GM23248 (cell line): ENCODE results near the gene AJAP1. TPM values are rescaled to one million over a fixed set of nuclear protein-coding genes. Genes with fewer than 3 reads are reported as not detected.
A peak's percentile ranks its signal among the peaks of the same experiment; 100 is the strongest.

Experiments used
- DNase-seq: peaks from one replicate; pipeline ENCODE4 v3.0.0-alpha.2; 2015
- H2AFZ ChIP-seq: fragments of 200-600 bp; sonication (generic); 2 replicates; pipeline ENCODE4 v1.6.1; 2016; ENCODE audit warnings: antibody characterized with exemption
- H3F3A ChIP-seq: fragments of 200-600 bp; sonication (generic); 2 replicates; pipeline ENCODE4 v1.6.1; 2016; ENCODE audit warnings: mild to moderate bottlenecking, antibody characterized with exemption, mixed run types; ENCODE audit not compliant: insufficient read depth
- H3K27ac ChIP-seq: fragments of 200-600 bp; sonication (generic); 2 replicates; pipeline ENCODE4 v1.5.1; 2016; ENCODE audit warnings: mild to moderate bottlenecking
- H3K27me3 ChIP-seq: fragments of 200-600 bp; sonication (generic); replicated peaks from 2 replicates; pipeline ENCODE4 v1.6.1; 2016; ENCODE audit warnings: mild to moderate bottlenecking; ENCODE audit not compliant: insufficient read depth
- H3K36me3 ChIP-seq: fragments of 200-600 bp; sonication (generic); 2 replicates; pipeline ENCODE4 v1.6.1; 2016; ENCODE audit warnings: low read depth, mild to moderate bottlenecking
- H3K4me1 ChIP-seq: fragments of 200-600 bp; sonication (generic); 2 replicates; pipeline ENCODE4 v1.6.1; 2016; ENCODE audit warnings: mild to moderate bottlenecking; ENCODE audit not compliant: insufficient read depth
- H3K4me2 ChIP-seq: fragments of 200-600 bp; sonication (generic); one replicate; pipeline ENCODE4 v1.6.1; 2016; ENCODE audit warnings: mild to moderate bottlenecking; ENCODE audit not compliant: unreplicated experiment
- H3K4me3 ChIP-seq: fragments of 200-600 bp; sonication (generic); 2 replicates; pipeline ENCODE4 v1.5.1; 2016; ENCODE audit warnings: mild to moderate bottlenecking
- H3K79me2 ChIP-seq: fragments of 200-600 bp; sonication (generic); 2 replicates; pipeline ENCODE4 v1.6.1; 2016; ENCODE audit warnings: mild to moderate bottlenecking; ENCODE audit not compliant: insufficient read depth
- H3K9ac ChIP-seq: fragments of 200-600 bp; sonication (generic); 2 replicates; pipeline ENCODE4 v1.6.1; 2016; ENCODE audit warnings: mild to moderate bottlenecking
- H3K9me2 ChIP-seq: fragments of 200-600 bp; sonication (generic); 2 replicates; pipeline ENCODE4 v1.6.1; 2016; ENCODE audit warnings: mixed run types, mild to moderate bottlenecking, moderate library complexity; ENCODE audit not compliant: insufficient read depth
- H3K9me3 ChIP-seq: fragments of 200-600 bp; sonication (generic); one replicate; pipeline ENCODE4 v1.6.1; 2017; ENCODE audit warnings: low read depth
- H4K20me1 ChIP-seq: fragments of 200-600 bp; sonication (generic); 2 replicates; pipeline ENCODE4 v1.6.0; 2016; ENCODE audit not compliant: insufficient read depth
- EZH2 ChIP-seq: fragments of 200-600 bp; sonication (generic); IDR thresholded peaks from 2 replicates; pipeline ENCODE4 v1.6.1; 2018; ENCODE audit warnings: antibody characterized with exemption, mild to moderate bottlenecking; ENCODE audit not compliant: insufficient read depth, poor library complexity, severe bottlenecking
- EZH2phosphoT487 ChIP-seq: fragments of 200-600 bp; sonication (generic); IDR thresholded peaks from 2 replicates; pipeline ENCODE4 v1.6.1; 2018; ENCODE audit warnings: antibody characterized with exemption, moderate library complexity, mild to moderate bottlenecking, low read depth; ENCODE audit not compliant: insufficient read depth
- WGBS, 2 experiments: methylation state at CpG; one replicate each; pipeline ENCODE4 v1.1.6; 2015 to 2017; ENCODE audit warnings: low lambda C conversion rate in 2 of 2, low coverage in 1 of 2; ENCODE audit errors: missing lambda C conversion rate in 2 of 2; 5-methylcytosine and 5-hydroxymethylcytosine counted together
- in situ Hi-C: fragments of 300-500 bp; cut with MboI; formaldehyde crosslinking; loops from 2 replicates; pipeline ENCODE4 v1.15.0; 2020
- polyA plus RNA-seq: library from polyadenylated mRNA; unstranded; fragments of >200 nt; fragmentation: Nextera tagmentation; extraction: Ambion mirVana; gene quantifications from 2 replicates; pipeline ENCODE4 v1.2.1, GENCODE V29; 2016
- total RNA-seq: library from RNA; depleted of rRNA; stranded (reverse); fragments of >200 nt; shearing (Covaris generic); gene quantifications from 2 replicates; pipeline ENCODE4 v1.2.3, GENCODE V29; 2014

The AJAP1 gene
- total and polyA plus RNA-seq, 2 experiments from 2014 or later, result 0.03 to 0.86 TPM

DNA sequence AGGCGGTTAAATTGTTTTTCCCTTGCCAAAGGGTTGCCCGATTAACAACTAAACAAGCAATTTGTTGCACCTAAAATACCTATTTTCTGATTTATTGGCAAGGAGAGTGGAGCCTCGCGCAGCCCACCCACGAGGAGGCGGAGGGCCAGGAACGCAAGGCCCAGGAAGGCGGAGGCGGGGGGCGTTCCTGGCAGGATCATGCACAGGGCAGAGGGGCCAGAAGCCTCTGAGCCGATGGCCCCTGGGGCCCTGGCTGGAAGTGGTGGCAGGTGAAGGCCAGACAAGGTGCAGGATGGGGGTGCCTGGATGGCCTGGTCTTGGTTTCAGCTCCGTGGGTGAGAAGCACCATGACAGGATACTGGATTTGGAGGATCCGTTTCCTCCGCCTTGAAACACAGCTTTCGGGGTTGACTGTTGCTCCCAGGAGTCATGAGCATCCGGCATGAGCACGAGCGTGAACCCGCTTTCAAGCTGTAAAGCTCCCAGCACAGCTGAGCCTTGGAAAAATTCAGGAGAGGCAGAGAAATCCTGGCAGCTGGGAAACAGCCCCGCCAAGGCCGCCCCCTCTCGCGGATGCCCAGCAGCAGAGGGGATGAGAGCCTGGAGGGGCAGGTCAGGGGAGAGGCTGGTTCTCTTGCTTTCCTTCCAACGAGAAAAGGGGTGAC lies 35.0 kb downstream of the AJAP1 start:
- Histone ChIP-seq H2AFZ (no peak overlapping the region), H3K4me1 (no peaks in the 10 kb centered on the region), H4K20me1 (no peaks in the 10 kb centered on the region), H3K27me3 (no peaks in the 10 kb centered on the region), H3K9me2 (no peaks in the 10 kb centered on the region), H3K4me3 (no peak overlapping the region), H3K79me2 (no peaks in the 10 kb centered on the region), H3K27ac (no peak overlapping the region), H3K9me3 (no peaks in the 10 kb centered on the region), H3K9ac (no peak overlapping the region), H3K4me2 (no peak overlapping the region), H3K36me3 (no peaks in the 10 kb centered on the region), H3F3A (no peaks in the 10 kb centered on the region)
- DNase-seq, result no peak
- in situ Hi-C loops, result no loop called here
- TF ChIP-seq EZH2 (no peak), EZH2phosphoT487 (no peak)
- WGBS, 2 experiments, result 77 to 80% methylated on average over 23 to 24 of the region's 24 CpGs

DNA sequence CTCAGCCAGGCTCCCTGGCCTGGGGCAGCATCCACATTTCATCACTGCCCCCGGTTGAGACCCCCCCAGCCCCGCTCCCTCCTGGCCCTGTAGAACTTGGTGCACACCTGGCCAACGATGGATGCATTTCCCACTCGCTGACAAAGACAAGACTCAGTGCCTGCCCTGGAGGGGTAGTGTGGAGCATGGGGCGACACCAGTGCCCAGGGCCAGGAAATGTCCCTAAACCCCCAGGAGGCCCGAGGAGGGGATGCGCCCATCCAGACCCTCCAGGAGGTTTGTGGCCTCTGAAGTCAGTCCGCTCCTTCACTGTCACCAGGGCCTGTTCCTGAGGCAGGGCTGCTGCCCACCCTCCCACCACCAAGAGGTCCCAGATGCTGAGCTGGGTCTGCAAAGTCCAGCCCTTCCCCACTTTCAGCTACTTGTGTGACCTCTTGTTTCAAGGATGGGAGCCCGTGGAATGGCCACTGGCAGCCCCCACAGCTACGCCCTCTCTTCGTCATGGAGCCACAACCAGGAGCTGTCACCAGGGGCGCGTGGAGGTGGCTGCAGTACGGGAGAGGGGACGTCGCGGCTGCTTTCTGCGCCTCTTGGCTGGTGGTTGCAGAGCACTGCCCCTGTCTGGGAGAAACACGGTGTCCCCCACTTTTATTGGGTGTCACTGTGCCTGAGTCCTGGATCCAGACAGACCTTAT lies 35.7 kb downstream of the AJAP1 start:
- H3F3A ChIP-seq, result no peaks in the 10 kb centered on the region
- H3K4me2 ChIP-seq, result no peak overlapping the region
- no peak overlapping the region for H2AFZ ChIP-seq
- H3K9me2 ChIP-seq, result no peaks in the 10 kb centered on the region
- no peaks in the 10 kb centered on the region for H3K4me1 ChIP-seq
- H3K27me3 ChIP-seq, result no peaks in the 10 kb centered on the region
- H4K20me1 ChIP-seq, result no peaks in the 10 kb centered on the region
- DNase-seq, result no peak
- TF ChIP-seq EZH2 (no peak), EZH2phosphoT487 (no peak)
- in situ Hi-C loops, result no loop called here
- H3K79me2 ChIP-seq, result no peaks in the 10 kb centered on the region
- H3K4me3 ChIP-seq, result no peak overlapping the region
- no peaks in the 10 kb centered on the region for H3K36me3 ChIP-seq
- no peaks in the 10 kb centered on the region for H3K9me3 ChIP-seq
- H3K27ac ChIP-seq, result no peak overlapping the region
- no peak overlapping the region for H3K9ac ChIP-seq
- WGBS, 2 experiments, result 67 to 70% methylated on average over 17 to 18 of the region's 19 CpGs

GRCh38 chr1:4690951-4691675 lies 36.7 kb downstream of the AJAP1 start:
- TF ChIP-seq EZH2, result no peak
- TF ChIP-seq EZH2phosphoT487, result no peak
- Histone ChIP-seq H3K4me3 (no peak overlapping the region), H3K4me1 (no peaks in the 10 kb centered on the region), H3K27me3 (no peaks in the 10 kb centered on the region), H3K4me2 (no peak overlapping the region), H3K36me3 (no peaks in the 10 kb centered on the region), H3K9ac (no peak overlapping the region), H4K20me1 (no peaks in the 10 kb centered on the region), H3K27ac (no peak overlapping the region), H3F3A (no peaks in the 10 kb centered on the region), H3K9me2 (no peaks in the 10 kb centered on the region), H3K9me3 (no peaks in the 10 kb centered on the region), H2AFZ (no peak overlapping the region), H3K79me2 (no peaks in the 10 kb centered on the region)
- 43 to 45% methylated on average over 19 of the region's 19 CpGs for WGBS, 2 experiments
- DNase-seq, result peak; percentile 13
- in situ Hi-C loops, result no loop called here

DNA sequence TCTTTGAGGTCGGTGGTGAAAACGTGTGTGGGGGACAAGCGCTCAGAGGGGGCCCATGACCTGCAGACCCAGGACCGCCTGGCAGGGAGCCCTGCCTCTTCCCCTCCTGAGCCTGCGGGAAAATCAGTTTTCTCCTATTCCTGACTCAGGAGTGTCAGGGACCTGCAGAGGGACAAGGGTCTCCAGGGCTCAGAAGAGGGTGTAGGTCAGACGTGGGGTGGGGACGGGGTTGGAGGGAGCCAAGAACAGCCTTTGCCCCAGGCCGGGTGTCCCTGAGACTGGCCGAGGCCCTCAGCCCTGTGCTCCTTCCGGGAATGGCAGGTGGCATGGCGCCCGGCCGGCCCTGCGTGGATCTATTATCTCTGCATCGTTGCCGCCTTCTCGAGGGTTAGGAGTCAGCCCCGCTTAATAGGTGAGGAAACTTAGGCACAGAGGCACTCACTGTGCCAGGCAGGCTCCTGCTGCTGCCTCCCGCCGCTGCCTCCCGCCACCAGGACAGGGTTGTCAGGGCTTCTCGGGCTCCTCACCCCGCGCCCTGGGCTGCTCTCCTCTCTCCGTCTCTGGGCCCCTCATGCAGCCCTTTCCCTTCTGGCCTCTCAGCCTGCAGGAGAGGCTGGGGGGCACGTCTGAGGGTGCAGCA lies 37.5 kb downstream of the AJAP1 start:
- H3K79me2 ChIP-seq, result no peaks in the 10 kb centered on the region
- no peaks in the 10 kb centered on the region for H3K9me3 ChIP-seq
- no peak for TF ChIP-seq EZH2
- TF ChIP-seq EZH2phosphoT487, result no peak
- no peaks in the 10 kb centered on the region for H3K36me3 ChIP-seq
- H3K4me3 ChIP-seq, result no peak overlapping the region
- no peak for DNase-seq
- H3K9ac ChIP-seq, result no peak overlapping the region
- no peaks in the 10 kb centered on the region for H3F3A ChIP-seq
- H3K4me1 ChIP-seq, result no peaks in the 10 kb centered on the region
- H3K27ac ChIP-seq, result no peak overlapping the region
- H2AFZ ChIP-seq, result no peak overlapping the region
- no peaks in the 10 kb centered on the region for H3K9me2 ChIP-seq
- 62 to 64% methylated on average over 21 to 26 of the region's 26 CpGs for WGBS, 2 experiments
- H3K4me2 ChIP-seq, result no peak overlapping the region
- in situ Hi-C loops, result no loop called here
- H3K27me3 ChIP-seq, result no peaks in the 10 kb centered on the region
- no peaks in the 10 kb centered on the region for H4K20me1 ChIP-seq
